Measurements from ENCODE around the gene DRICH1. TPM values are rescaled to one million over a fixed set of nuclear protein-coding genes. Genes with fewer than 3 reads are reported as not detected.
"Not testable (repeated sequence)": the region's sequence is repeated elsewhere in the genome, so short reads cannot be mapped to it uniquely, and the experiment has no call there.

Gene DRICH1
- total and polyA plus RNA-seq, 2 donors: 0.24 to 1.4 TPM

GRCh38 chr22:23566705-23567475 lies 65.2 kb downstream of the DRICH1 start:
- Histone ChIP-seq H3K4me1 (ENCODE audit: control insufficient read depth in 2 of 2, insufficient read depth in 2 of 2, low read length in 2 of 2) (peaks cover 0 to 16% of the 10 kb centered on the region in 2 donors), H3K36me3 (ENCODE audit: control insufficient read depth in 2 of 2, insufficient read depth in 2 of 2, low read length in 1 of 2) (no peaks in the 10 kb centered on the region), H3K27ac (ENCODE audit: low read depth in 1 of 2, low read length in 1 of 2) (no peak overlapping the region), H3K27me3 (ENCODE audit: control insufficient read depth in 2 of 2, insufficient read depth in 1 of 2, low read length in 1 of 2) (peaks cover 5 to 36% of the 10 kb centered on the region in 2 donors), H3K9me3 (ENCODE audit: control insufficient read depth in 2 of 2, insufficient read depth in 1 of 2, low read length in 1 of 2) (peaks cover 0 to 8% of the 10 kb centered on the region in 2 donors), H3K4me3 (ENCODE audit: low read length in 2 of 2) (peak overlapping the region in 1 of 2 donors; percentile 51)
- DNase-seq (ENCODE audit: low read depth in 6 of 9, low spot score in 9 of 9): no peak
- 77% methylated on average over 37 of the region's 37 CpGs for WGBS

DNA sequence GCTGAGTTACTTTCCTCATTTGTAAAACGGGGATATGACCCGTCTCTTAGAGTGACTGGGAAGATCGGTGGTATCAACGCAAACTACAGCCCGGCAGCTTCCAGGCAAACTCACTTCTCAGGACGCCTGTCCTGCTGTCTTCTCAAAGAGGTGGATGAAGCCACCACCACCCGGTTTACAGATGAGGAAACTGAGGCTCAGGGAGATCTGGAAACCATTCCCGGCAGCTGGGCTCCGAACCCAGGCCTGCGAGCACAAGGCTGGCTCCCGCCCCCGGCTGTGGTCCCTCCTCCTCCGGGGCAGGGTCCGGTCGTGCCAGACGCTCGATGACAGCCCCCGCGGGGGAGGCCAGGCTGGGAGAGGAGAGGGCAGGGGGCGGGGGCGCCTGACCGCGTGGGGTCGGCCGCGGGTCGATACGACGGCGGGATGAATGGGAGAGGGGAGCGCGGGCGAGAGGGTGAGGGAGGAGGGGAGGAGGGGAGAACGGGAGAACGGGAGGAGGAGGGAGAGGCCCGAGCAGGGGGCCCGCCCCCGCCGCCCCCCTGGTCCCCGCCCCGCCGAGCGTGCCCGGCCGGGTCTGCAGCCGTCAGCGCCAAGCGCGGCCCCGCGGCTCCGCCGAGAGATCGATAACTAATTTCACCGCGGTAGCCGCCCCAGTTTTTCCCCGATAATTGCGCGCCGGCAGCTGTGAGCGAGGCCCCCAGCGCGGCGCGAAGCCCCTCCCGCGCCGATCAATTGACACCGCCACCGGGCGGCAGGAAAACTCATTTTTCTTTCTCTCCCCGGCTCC lies 66.0 kb downstream of the DRICH1 start:
- H3K27me3 ChIP-seq (ENCODE audit: control insufficient read depth in 2 of 2, insufficient read depth in 1 of 2, low read length in 1 of 2): peaks cover 5 to 36% of the 10 kb centered on the region in 2 donors
- H3K9me3 ChIP-seq (ENCODE audit: control insufficient read depth in 2 of 2, insufficient read depth in 1 of 2, low read length in 1 of 2): peaks cover 0 to 8% of the 10 kb centered on the region in 2 donors
- peak overlapping the region; percentile 32 to 51 for H3K4me3 ChIP-seq (ENCODE audit: low read length in 2 of 2)
- WGBS: 1% methylated on average over 73 of the region's 73 CpGs
- DNase-seq (ENCODE audit: low read depth in 6 of 9, low spot score in 9 of 9): no peak
- peaks cover 0 to 16% of the 10 kb centered on the region in 2 donors for H3K4me1 ChIP-seq (ENCODE audit: control insufficient read depth in 2 of 2, insufficient read depth in 2 of 2, low read length in 2 of 2)
- no peak overlapping the region for H3K27ac ChIP-seq (ENCODE audit: low read depth in 1 of 2, low read length in 1 of 2)
- H3K36me3 ChIP-seq (ENCODE audit: control insufficient read depth in 2 of 2, insufficient read depth in 2 of 2, low read length in 1 of 2): no peaks in the 10 kb centered on the region

- H3K27me3 ChIP-seq (ENCODE audit: control insufficient read depth in 2 of 2, insufficient read depth in 1 of 2, low read length in 1 of 2): peaks cover 5 to 36% of the 10 kb centered on the region in 2 donors
- no peak overlapping the region for H3K27ac ChIP-seq (ENCODE audit: low read depth in 1 of 2, low read length in 1 of 2)
- WGBS: 5% methylated on average over 11 of the region's 11 CpGs
- peak overlapping the region; percentile 32 to 51 for H3K4me3 ChIP-seq (ENCODE audit: low read length in 2 of 2)
- peaks cover 0 to 8% of the 10 kb centered on the region in 2 donors for H3K9me3 ChIP-seq (ENCODE audit: control insufficient read depth in 2 of 2, insufficient read depth in 1 of 2, low read length in 1 of 2)
- peak in 1 of 9 donors; percentile 28 for DNase-seq (ENCODE audit: low read depth in 6 of 9, low spot score in 9 of 9)
- peaks cover 0 to 10% of the 10 kb centered on the region in 2 donors for H3K4me1 ChIP-seq (ENCODE audit: control insufficient read depth in 2 of 2, insufficient read depth in 2 of 2, low read length in 2 of 2)
- H3K36me3 ChIP-seq (ENCODE audit: control insufficient read depth in 2 of 2, insufficient read depth in 2 of 2, low read length in 1 of 2): no peaks in the 10 kb centered on the region
Observed at GRCh38 chr22:23565305-23565914, 66.7 kb downstream of the DRICH1 start.

GRCh38 chr22:23564276-23564675 lies 67.8 kb downstream of the DRICH1 start:
- Histone ChIP-seq H3K36me3 (ENCODE audit: control insufficient read depth in 2 of 2, insufficient read depth in 2 of 2, low read length in 1 of 2) (no peaks in the 10 kb centered on the region), H3K9me3 (ENCODE audit: control insufficient read depth in 2 of 2, insufficient read depth in 1 of 2, low read length in 1 of 2) (peaks cover 0 to 8% of the 10 kb centered on the region in 2 donors), H3K4me3 (ENCODE audit: low read length in 2 of 2) (no peak overlapping the region), H3K27me3 (ENCODE audit: control insufficient read depth in 2 of 2, insufficient read depth in 1 of 2, low read length in 1 of 2) (peaks cover 5 to 36% of the 10 kb centered on the region in 2 donors), H3K27ac (ENCODE audit: low read depth in 1 of 2, low read length in 1 of 2) (no peak overlapping the region), H3K4me1 (ENCODE audit: control insufficient read depth in 2 of 2, insufficient read depth in 2 of 2, low read length in 2 of 2) (peaks cover 0 to 10% of the 10 kb centered on the region in 2 donors)
- WGBS: 96% methylated on average over 7 of the region's 7 CpGs
- DNase-seq (ENCODE audit: low read depth in 6 of 9, low spot score in 9 of 9): no peak

DNA sequence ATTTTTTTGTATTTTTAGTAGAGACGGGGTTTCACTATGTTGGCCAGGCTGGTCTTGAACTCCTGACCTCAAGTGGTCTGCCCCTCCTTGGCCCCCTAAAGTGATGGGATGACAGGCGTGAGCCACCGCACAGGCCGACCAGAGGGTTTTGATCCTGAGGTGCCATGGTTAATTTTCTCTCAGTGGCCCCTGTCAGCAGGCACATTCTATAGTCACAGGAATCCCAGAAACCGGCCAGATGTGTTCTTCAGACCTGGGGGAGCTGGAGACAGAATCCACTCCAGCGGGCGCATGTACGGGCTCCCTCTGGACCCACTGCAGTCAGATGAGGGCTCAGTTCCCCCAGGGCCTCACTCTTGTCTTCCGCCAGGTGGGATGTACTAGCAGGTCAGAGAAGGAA lies 69.0 kb downstream of the DRICH1 start:
- peaks cover 5 to 36% of the 10 kb centered on the region in 2 donors for H3K27me3 ChIP-seq (ENCODE audit: control insufficient read depth in 2 of 2, insufficient read depth in 1 of 2, low read length in 1 of 2)
- H3K27ac ChIP-seq (ENCODE audit: low read depth in 1 of 2, low read length in 1 of 2): no peak overlapping the region
- DNase-seq (ENCODE audit: low read depth in 6 of 9, low spot score in 9 of 9): no peak
- 98% methylated on average over 9 of the region's 9 CpGs for WGBS
- H3K4me1 ChIP-seq (ENCODE audit: control insufficient read depth in 2 of 2, insufficient read depth in 2 of 2, low read length in 2 of 2): peaks cover 0 to 10% of the 10 kb centered on the region in 2 donors
- no peak overlapping the region for H3K4me3 ChIP-seq (ENCODE audit: low read length in 2 of 2)
- H3K9me3 ChIP-seq (ENCODE audit: control insufficient read depth in 2 of 2, insufficient read depth in 1 of 2, low read length in 1 of 2): peaks cover 0 to 8% of the 10 kb centered on the region in 2 donors
- no peaks in the 10 kb centered on the region for H3K36me3 ChIP-seq (ENCODE audit: control insufficient read depth in 2 of 2, insufficient read depth in 2 of 2, low read length in 1 of 2)

GRCh38 chr22:23562186-23562585 lies 69.9 kb downstream of the DRICH1 start:
- Histone ChIP-seq H3K9me3 (ENCODE audit: control insufficient read depth in 2 of 2, insufficient read depth in 1 of 2, low read length in 1 of 2) (peaks cover 0 to 8% of the 10 kb centered on the region in 2 donors), H3K4me3 (ENCODE audit: low read length in 2 of 2) (no peak overlapping the region)
- WGBS: 91% methylated on average over 4 of the region's 4 CpGs

DNA sequence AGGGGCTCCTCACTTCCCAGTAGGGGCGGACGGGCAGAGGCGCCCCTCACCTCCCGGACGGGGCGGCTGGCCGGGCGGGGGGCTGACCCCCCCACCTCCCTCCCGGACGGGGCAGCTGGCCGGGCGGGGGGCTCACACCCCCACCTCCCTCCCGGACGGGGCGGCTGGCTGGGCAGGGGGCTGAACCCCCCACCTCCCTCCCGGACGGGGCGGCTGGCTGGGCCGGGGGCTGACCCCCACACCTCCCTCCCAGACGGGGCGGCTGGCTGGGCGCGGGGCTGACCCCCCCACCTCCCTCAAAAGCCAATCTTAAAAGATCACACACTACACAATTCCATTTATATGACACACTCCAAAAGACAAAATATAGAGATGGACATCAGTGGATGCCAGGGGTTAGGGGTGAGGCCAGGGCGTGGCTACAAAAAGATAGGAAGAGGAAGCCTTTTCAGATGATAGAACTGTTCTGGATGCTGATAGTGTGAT lies 71.1 kb downstream of the DRICH1 start:
- H3K27ac ChIP-seq (ENCODE audit: low read depth in 1 of 2, low read length in 1 of 2); DNase-seq (ENCODE audit: low read depth in 6 of 9, low spot score in 9 of 9); H3K9me3 ChIP-seq (ENCODE audit: control insufficient read depth in 2 of 2, insufficient read depth in 1 of 2, low read length in 1 of 2); H3K4me3 ChIP-seq (ENCODE audit: low read length in 2 of 2); H3K36me3 ChIP-seq (ENCODE audit: control insufficient read depth in 2 of 2, insufficient read depth in 2 of 2, low read length in 1 of 2); H3K4me1 ChIP-seq (ENCODE audit: control insufficient read depth in 2 of 2, insufficient read depth in 2 of 2, low read length in 2 of 2): not testable (repeated sequence)
- H3K27me3 ChIP-seq (ENCODE audit: control insufficient read depth in 2 of 2, insufficient read depth in 1 of 2, low read length in 1 of 2): peaks cover 0 to 17% of the 10 kb centered on the region in 2 donors
- WGBS: 96% methylated on average over 24 of the region's 24 CpGs

More at GRCh38 chr22:23562186-23562585, 69.9 kb downstream of the DRICH1 start:
- Histone ChIP-seq H3K27ac (ENCODE audit: low read depth in 1 of 2, low read length in 1 of 2) (no peak overlapping the region), H3K36me3 (ENCODE audit: control insufficient read depth in 2 of 2, insufficient read depth in 2 of 2, low read length in 1 of 2) (no peaks in the 10 kb centered on the region), H3K27me3 (ENCODE audit: control insufficient read depth in 2 of 2, insufficient read depth in 1 of 2, low read length in 1 of 2) (peaks cover 5 to 28% of the 10 kb centered on the region in 2 donors), H3K4me1 (ENCODE audit: control insufficient read depth in 2 of 2, insufficient read depth in 2 of 2, low read length in 2 of 2) (peaks cover 0 to 10% of the 10 kb centered on the region in 2 donors)
- no peak for DNase-seq (ENCODE audit: low read depth in 6 of 9, low spot score in 9 of 9)

DNA sequence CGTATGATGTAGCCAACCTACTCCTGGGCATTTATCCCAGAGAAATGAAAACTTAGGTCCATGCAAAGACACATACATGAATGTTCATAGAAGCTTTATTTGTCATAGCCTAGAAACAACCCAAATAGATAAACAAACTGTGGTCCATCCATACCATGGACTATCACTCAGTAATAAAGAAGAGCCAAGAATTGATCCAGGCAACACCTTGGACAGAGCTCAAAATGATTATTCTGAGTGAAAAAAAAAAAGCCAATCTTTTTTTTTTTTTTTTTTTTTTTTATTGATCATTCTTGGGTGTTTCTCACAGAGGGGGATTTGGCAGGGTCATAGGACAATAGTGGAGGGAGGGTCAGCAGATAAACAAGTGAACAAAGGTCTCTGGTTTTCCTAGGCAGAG lies 71.9 kb downstream of the DRICH1 start:
- not testable (repeated sequence) for H3K4me1 ChIP-seq (ENCODE audit: control insufficient read depth in 2 of 2, insufficient read depth in 2 of 2, low read length in 2 of 2); H3K4me3 ChIP-seq (ENCODE audit: low read length in 2 of 2); H3K27me3 ChIP-seq (ENCODE audit: control insufficient read depth in 2 of 2, insufficient read depth in 1 of 2, low read length in 1 of 2); H3K9me3 ChIP-seq (ENCODE audit: control insufficient read depth in 2 of 2, insufficient read depth in 1 of 2, low read length in 1 of 2); DNase-seq (ENCODE audit: low read depth in 6 of 9, low spot score in 9 of 9); H3K27ac ChIP-seq (ENCODE audit: low read depth in 1 of 2, low read length in 1 of 2); H3K36me3 ChIP-seq (ENCODE audit: control insufficient read depth in 2 of 2, insufficient read depth in 2 of 2, low read length in 1 of 2)
- WGBS: 90% methylated on average over 1 of the region's 1 CpG
